Neuronal stem cell (in vitro differentiated cells): ENCODE measurements around the gene SPARC.
"Not testable (repeated sequence)": the region's sequence is repeated elsewhere in the genome, so short reads cannot be mapped to it uniquely, and the experiment has no call there.

Experiments
- DNase-seq: peaks from one replicate; pipeline ENCODE4 v3.0.0-alpha.2; 2013; ENCODE audit warnings: low spot score
- H2AFZ ChIP-seq: one replicate; pipeline ENCODE4 v1.6.1; 2013; ENCODE audit warnings: mild to moderate bottlenecking, low read length, inconsistent platforms
- H2AK5ac ChIP-seq: 2 replicates; pipeline ENCODE4 v1.6.1; 2013; ENCODE audit warnings: low read depth, mild to moderate bottlenecking, inconsistent platforms, low read length, moderate library complexity, mixed read lengths
- H2BK120ac ChIP-seq: 2 replicates; pipeline ENCODE4 v1.6.1; 2013; ENCODE audit warnings: low read depth, mild to moderate bottlenecking, inconsistent platforms, low read length, moderate library complexity, mixed read lengths
- H2BK12ac ChIP-seq: one replicate; pipeline ENCODE4 v1.6.1; 2013; ENCODE audit warnings: low read length, inconsistent platforms
- H2BK15ac ChIP-seq: 2 replicates; pipeline ENCODE4 v1.6.1; 2013; ENCODE audit warnings: mild to moderate bottlenecking, low read length, inconsistent platforms, mixed read lengths
- H2BK5ac ChIP-seq: one replicate; pipeline ENCODE4 v1.6.1; 2013; ENCODE audit warnings: inconsistent platforms, mild to moderate bottlenecking, low read length, moderate library complexity
- H3K14ac ChIP-seq: one replicate; pipeline ENCODE4 v1.6.1; 2013; ENCODE audit warnings: low read length, inconsistent platforms
- H3K18ac ChIP-seq: 2 replicates; pipeline ENCODE4 v1.6.1; 2013; ENCODE audit warnings: low read length, inconsistent platforms
- H3K23ac ChIP-seq: 2 replicates; pipeline ENCODE4 v1.6.1; 2013; ENCODE audit warnings: low read depth, mild to moderate bottlenecking, mixed read lengths, low read length, inconsistent platforms; ENCODE audit not compliant: poor library complexity
- H3K27ac ChIP-seq: replicated peaks from 3 replicates; pipeline ENCODE4 v1.5.1; 2013; ENCODE audit warnings: low read length, inconsistent platforms
- H3K27me3 ChIP-seq, 3 experiments: 2 replicates each; pipeline ENCODE4 v1.6.1; 2013; ENCODE audit warnings: low read length in 3 of 3, mild to moderate bottlenecking in 2 of 3, inconsistent platforms in 1 of 3, low read depth in 1 of 3, mixed read lengths in 1 of 3, moderate library complexity in 1 of 3; ENCODE audit not compliant: control insufficient read depth in 3 of 3, insufficient read depth in 3 of 3
- H3K36me3 ChIP-seq, 2 donors: replicated peaks in 1 of 2; 2 replicates each; pipeline ENCODE4 v1.6.1; 2013; ENCODE audit warnings: low read length in 2 of 2; ENCODE audit not compliant: control insufficient read depth in 2 of 2, insufficient read depth in 2 of 2
- H3K4ac ChIP-seq: 2 replicates; pipeline ENCODE4 v1.6.1; 2013; ENCODE audit warnings: inconsistent platforms, mild to moderate bottlenecking, low read length, moderate library complexity
- H3K4me1 ChIP-seq, 2 donors: 1 replicate in 1 of 2; 2 replicates in 1 of 2; pipeline ENCODE4 v1.6.1; 2013; ENCODE audit warnings: low read length in 2 of 2, low read depth in 1 of 2; ENCODE audit not compliant: control insufficient read depth in 2 of 2, insufficient read depth in 1 of 2
- H3K4me2 ChIP-seq: one replicate; pipeline ENCODE4 v1.6.1; 2013; ENCODE audit warnings: mild to moderate bottlenecking, low read length, inconsistent platforms; ENCODE audit not compliant: insufficient read depth, poor library complexity, severe bottlenecking
- H3K4me3 ChIP-seq, 2 donors: 2 replicates each; pipeline ENCODE4 v1.5.1; 2013; ENCODE audit warnings: low read length in 2 of 2, mild to moderate bottlenecking in 2 of 2, inconsistent platforms in 1 of 2, moderate library complexity in 1 of 2
- H3K79me1 ChIP-seq: one replicate; pipeline ENCODE4 v1.6.1; 2013; ENCODE audit warnings: low read depth, mild to moderate bottlenecking, inconsistent platforms, low read length, moderate library complexity
- H3K9ac ChIP-seq: one replicate; pipeline ENCODE4 v1.6.1; 2013; ENCODE audit warnings: mild to moderate bottlenecking, low read depth, low read length, inconsistent platforms; ENCODE audit not compliant: poor library complexity
- H3K9me3 ChIP-seq, 2 donors: replicated peaks in 1 of 2; 2 replicates each; pipeline versions ENCODE3 to v1.6.1; 2013; ENCODE audit warnings: low read length in 2 of 2, mild to moderate bottlenecking in 2 of 2, inconsistent platforms in 1 of 2, low read depth in 1 of 2, mixed read lengths in 1 of 2, moderate library complexity in 1 of 2; ENCODE audit not compliant: control insufficient read depth in 2 of 2, insufficient read depth in 1 of 2
- H4K8ac ChIP-seq: one replicate; pipeline ENCODE4 v1.6.1; 2013; ENCODE audit warnings: low read depth, mild to moderate bottlenecking, inconsistent platforms, low read length, moderate library complexity
- H4K91ac ChIP-seq: one replicate; pipeline ENCODE4 v1.6.1; 2013; ENCODE audit warnings: low read length, low read depth, mild to moderate bottlenecking, inconsistent platforms; ENCODE audit not compliant: poor library complexity
- WGBS, 2 donors: extraction: QIAGEN DNeasy Blood & Tissue Kit; methylation state at CpG; one replicate each; pipeline ENCODE4 v1.1.7; 2013; ENCODE audit warnings: missing lambda C conversion rate in 2 of 2, mixed read lengths in 1 of 2; ENCODE audit not compliant: insufficient read length in 2 of 2, insufficient replicate concordance in 1 of 2; ENCODE audit errors: extremely low coverage in 2 of 2; 5-methylcytosine and 5-hydroxymethylcytosine counted together

SPARC gene

GRCh38 chr5:151698081-151698480, 11.4 kb upstream of the SPARC start:
- not testable (repeated sequence) for H3K36me3 ChIP-seq, H3K27ac ChIP-seq, H2AK5ac ChIP-seq, H3K9me3 ChIP-seq, H3K23ac ChIP-seq, H3K79me1 ChIP-seq, H2AFZ ChIP-seq, H2BK120ac ChIP-seq, H3K18ac ChIP-seq, H3K27me3 ChIP-seq, H2BK12ac ChIP-seq, H3K14ac ChIP-seq, H2BK15ac ChIP-seq, H4K8ac ChIP-seq, H3K4ac ChIP-seq, DNase-seq, H3K4me2 ChIP-seq, H2BK5ac ChIP-seq, H3K4me3 ChIP-seq, H3K9ac ChIP-seq, H4K91ac ChIP-seq
- H3K4me1 ChIP-seq, result peaks cover 20 to 36% of the 10 kb centered on the region in 2 donors
- no CpG with 5 or more reads among the region's 4 CpGs for WGBS, 2 donors

- Histone ChIP-seq H3K18ac (no peak overlapping the region), H2AFZ (no peak overlapping the region), H2BK15ac (no peak overlapping the region), H3K4me1 (peaks cover 20 to 36% of the 10 kb centered on the region in 2 donors), H3K9me3 (no peaks in the 10 kb centered on the region), H2BK12ac (no peak overlapping the region), H2BK120ac (no peak overlapping the region), H3K9ac (no peak overlapping the region), H3K14ac (no peak overlapping the region), H4K8ac (no peak overlapping the region), H3K79me1 (no peaks in the 10 kb centered on the region), H3K4me2 (no peak overlapping the region), H3K27me3 (no peaks in the 10 kb centered on the region), H3K4ac (no peak overlapping the region), H4K91ac (no peak overlapping the region), H3K27ac (no peak overlapping the region), H2AK5ac (no peak overlapping the region), H2BK5ac (no peak overlapping the region), H3K23ac (no peak overlapping the region), H3K4me3 (no peak overlapping the region), H3K36me3 (no peaks in the 10 kb centered on the region)
- no peak for DNase-seq
- WGBS, 2 donors, result no CpG with 5 or more reads among the region's 8 CpGs
Measured at GRCh38 chr5:151697452-151697851, 10.7 kb upstream of the SPARC start.

GRCh38 chr5:151696470-151697061, 9.9 kb upstream of the SPARC start:
- Histone ChIP-seq H2AFZ (peak overlapping the region; percentile 61), H2BK12ac (peak overlapping the region; percentile 35), H3K4me2 (no peak overlapping the region), H4K8ac (no peak overlapping the region), H3K9me3 (no peaks in the 10 kb centered on the region), H4K91ac (no peak overlapping the region), H3K27me3 (no peaks in the 10 kb centered on the region), H3K14ac (no peak overlapping the region), H3K18ac (peak overlapping the region; percentile 93), H3K4ac (no peak overlapping the region), H2AK5ac (no peak overlapping the region), H3K4me1 (peaks cover 20 to 36% of the 10 kb centered on the region in 2 donors), H2BK5ac (peak overlapping the region; percentile 59), H3K79me1 (no peaks in the 10 kb centered on the region), H3K9ac (no peak overlapping the region), H3K36me3 (no peaks in the 10 kb centered on the region), H3K27ac (no peak overlapping the region), H2BK15ac (peak overlapping the region; percentile 72), H3K4me3 (no peak overlapping the region), H3K23ac (peak overlapping the region; percentile 23), H2BK120ac (peak overlapping the region; percentile 40)
- no peak for DNase-seq
- no CpG with 5 or more reads among the region's 20 CpGs for WGBS, 2 donors

- no peak overlapping the region for H3K27ac ChIP-seq
- peaks cover 22 to 31% of the 10 kb centered on the region in 2 donors for H3K4me1 ChIP-seq
- no peak overlapping the region for H2BK5ac ChIP-seq
- no peak for DNase-seq
- no peak overlapping the region for H3K18ac ChIP-seq
- no peak overlapping the region for H3K9ac ChIP-seq
- no peak overlapping the region for H2BK120ac ChIP-seq
- no peak overlapping the region for H3K4ac ChIP-seq
- H3K14ac ChIP-seq, result no peak overlapping the region
- H2AK5ac ChIP-seq, result no peak overlapping the region
- no peak overlapping the region for H2AFZ ChIP-seq
- H2BK15ac ChIP-seq, result no peak overlapping the region
- no peak overlapping the region for H4K91ac ChIP-seq
- no peaks in the 10 kb centered on the region for H3K36me3 ChIP-seq
- no peaks in the 10 kb centered on the region for H3K27me3 ChIP-seq
- no peak overlapping the region for H3K4me2 ChIP-seq
- no peak overlapping the region for H4K8ac ChIP-seq
- H3K79me1 ChIP-seq, result no peaks in the 10 kb centered on the region
- H3K23ac ChIP-seq, result no peak overlapping the region
- H3K4me3 ChIP-seq, result no peak overlapping the region
- H3K9me3 ChIP-seq, result no peaks in the 10 kb centered on the region
- WGBS, 2 donors, result no CpG with 5 or more reads among the region's 1 CpG
- no peak overlapping the region for H2BK12ac ChIP-seq
Measured at GRCh38 chr5:151695464-151695863, 8.7 kb upstream of the SPARC start.
